Measurements from ENCODE around the gene PTPRA. TPM values are rescaled to one million over a fixed set of nuclear protein-coding genes. Genes with fewer than 3 reads are reported as not detected.

PTPRA gene
- total RNA-seq, 4 donors from 2014 or later: 80.6 to 121 (median 97.1) TPM

DNA sequence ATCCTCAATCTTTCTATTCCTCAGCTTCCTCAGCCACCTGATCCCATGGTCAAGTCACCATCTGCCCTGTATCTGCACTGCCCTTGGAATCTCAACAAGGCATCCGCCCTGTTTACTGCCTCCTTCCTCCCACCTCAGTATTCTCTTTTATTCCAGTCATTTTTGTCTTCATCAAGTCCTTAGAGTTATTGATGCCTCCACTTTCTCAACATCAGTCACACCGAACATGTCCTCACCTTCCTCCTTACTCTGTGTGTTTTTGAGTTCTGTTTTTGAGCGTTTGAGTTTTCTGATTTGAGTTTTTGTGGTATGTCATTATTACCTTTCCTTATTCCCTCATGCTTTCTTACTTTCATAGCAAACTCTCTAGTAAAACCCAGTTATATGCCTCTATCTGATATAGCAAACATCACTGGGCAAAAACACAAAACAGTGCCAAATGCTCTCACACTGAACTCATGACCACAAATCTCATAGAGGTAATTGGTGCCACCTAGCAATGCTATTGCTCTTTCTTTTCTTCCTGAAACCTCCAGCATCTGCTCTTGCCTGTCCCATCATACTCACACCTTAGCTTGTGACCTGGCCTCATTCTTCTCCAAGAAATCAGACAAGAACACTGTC is 158.4 kb downstream of the PTPRA start:
- intact Hi-C loops (cut with DNase I; ENCODE audit: low total_unique reads): no loop called here
- Histone ChIP-seq H3K27me3 (no peaks in the 10 kb centered on the region), H3K4me1 (no peaks in the 10 kb centered on the region), H3K27ac (no peak overlapping the region), H3K4me3 (no peak overlapping the region), H3K9me3 (no peaks in the 10 kb centered on the region), H3K36me3 (no peaks in the 10 kb centered on the region)
- DNase-seq: no peak
- TF ChIP-seq POLR2A (IDR thresholded peaks at IDR 0.05): no peak
- no peak for TF ChIP-seq CTCF (IDR thresholded peaks at IDR 0.05)

GRCh38 chr20:3032624-3033023 is 159.3 kb downstream of the PTPRA start:
- H3K36me3 ChIP-seq: no peaks in the 10 kb centered on the region

GRCh38 chr20:3037654-3038053 is 164.4 kb downstream of the PTPRA start:
- DNase-seq: no peak
- Histone ChIP-seq H3K27ac (no peak overlapping the region), H3K27me3 (no peaks in the 10 kb centered on the region), H3K4me1 (no peaks in the 10 kb centered on the region), H3K9me3 (no peaks in the 10 kb centered on the region), H3K4me3 (no peak overlapping the region), H3K36me3 (no peaks in the 10 kb centered on the region)
- TF ChIP-seq CTCF (IDR thresholded peaks at IDR 0.05) (no peak), POLR2A (IDR thresholded peaks at IDR 0.05) (no peak)
- intact Hi-C loops (cut with DNase I; ENCODE audit: low total_unique reads): no loop called here

More at GRCh38 chr20:3032624-3033023, 159.3 kb downstream of the PTPRA start:
- no peak for TF ChIP-seq POLR2A (IDR thresholded peaks at IDR 0.05)
- TF ChIP-seq CTCF (IDR thresholded peaks at IDR 0.05): no peak
- H3K27ac ChIP-seq: no peak overlapping the region
- no peaks in the 10 kb centered on the region for H3K9me3 ChIP-seq
- no peaks in the 10 kb centered on the region for H3K27me3 ChIP-seq
- intact Hi-C loops (cut with DNase I; ENCODE audit: low total_unique reads): no loop called here
- H3K4me3 ChIP-seq: no peak overlapping the region
- no peaks in the 10 kb centered on the region for H3K4me1 ChIP-seq
- no peak for DNase-seq

DNA sequence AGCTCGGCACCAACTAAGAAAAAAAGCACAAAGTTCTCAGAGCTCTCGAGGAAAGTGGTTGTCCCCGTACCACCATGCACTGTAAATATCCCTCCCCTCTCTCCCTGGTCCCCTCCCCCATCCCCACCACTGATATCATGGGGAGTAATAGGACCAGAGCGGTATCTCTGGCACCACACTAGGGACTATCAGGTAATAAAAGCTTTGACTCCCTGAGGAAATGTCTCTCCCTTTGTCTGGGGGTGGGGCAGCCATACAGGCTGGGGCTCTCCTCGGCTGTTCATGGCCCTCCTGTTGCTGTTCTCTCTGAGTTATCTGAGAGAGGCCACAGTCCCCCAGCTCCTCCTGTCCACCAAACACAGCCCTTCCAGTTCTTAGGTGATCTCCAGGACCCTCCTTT is 165.2 kb downstream of the PTPRA start:
- DNase-seq: no peak
- no peaks in the 10 kb centered on the region for H3K27me3 ChIP-seq
- H3K4me3 ChIP-seq: no peak overlapping the region
- H3K27ac ChIP-seq: no peak overlapping the region
- H3K4me1 ChIP-seq: no peaks in the 10 kb centered on the region
- intact Hi-C loops (cut with DNase I; ENCODE audit: low total_unique reads): no loop called here
- no peaks in the 10 kb centered on the region for H3K9me3 ChIP-seq
- TF ChIP-seq CTCF (IDR thresholded peaks at IDR 0.05) (no peak), POLR2A (IDR thresholded peaks at IDR 0.05) (no peak)
- H3K36me3 ChIP-seq: no peaks in the 10 kb centered on the region

- no peaks in the 10 kb centered on the region for H3K4me1 ChIP-seq
- no peak overlapping the region for H3K27ac ChIP-seq
- H3K4me3 ChIP-seq: no peak overlapping the region
- H3K9me3 ChIP-seq: no peaks in the 10 kb centered on the region
- H3K36me3 ChIP-seq: no peaks in the 10 kb centered on the region
- no peak for TF ChIP-seq CTCF (IDR thresholded peaks at IDR 0.05)
- TF ChIP-seq POLR2A (IDR thresholded peaks at IDR 0.05): no peak
- no peak for DNase-seq
- no peaks in the 10 kb centered on the region for H3K27me3 ChIP-seq
- intact Hi-C loops (cut with DNase I; ENCODE audit: low total_unique reads): no loop called here
Observed at GRCh38 chr20:3039426-3039825, 166.1 kb downstream of the PTPRA start.

All from uterus (tissue), 4 donors.